ENCODE measurements around the gene TACR2.
A peak's percentile ranks its signal among the peaks of the same experiment; 100 is the strongest.
"Not testable (repeated sequence)": the region's sequence is repeated elsewhere in the genome, so short reads cannot be mapped to it uniquely, and the experiment has no call there.

TACR2 gene

GRCh38 chr10:69450395-69450794, 33.7 kb upstream of the TACR2 start:
- DNase-seq (ENCODE audit: low read depth): not testable (repeated sequence)

- DNase-seq (ENCODE audit: low read depth): peak; percentile 84
Measured at GRCh38 chr10:69449841-69450240, 33.1 kb upstream of the TACR2 start.

GRCh38 chr10:69446650-69447151, 30.0 kb upstream of the TACR2 start:
- DNase-seq (ENCODE audit: low read depth): peak; percentile 94

- no peak for DNase-seq (ENCODE audit: low read depth)
Measured at GRCh38 chr10:69446229-69446628, 29.5 kb upstream of the TACR2 start.

- peak; percentile 64 for DNase-seq (ENCODE audit: low read depth)
Measured at GRCh38 chr10:69445041-69445440, 28.3 kb upstream of the TACR2 start.

GRCh38 chr10:69443354-69443753, 26.6 kb upstream of the TACR2 start:
- no peak for DNase-seq (ENCODE audit: low read depth)

- DNase-seq (ENCODE audit: low read depth): peak; percentile 71
Measured at GRCh38 chr10:69439813-69440506, 23.2 kb upstream of the TACR2 start.

- peak; percentile 55 for DNase-seq (ENCODE audit: low read depth)
Measured at GRCh38 chr10:69439350-69439739, 22.6 kb upstream of the TACR2 start.

GRCh38 chr10:69438536-69439349, 22.0 kb upstream of the TACR2 start:
- peak; percentile 93 for DNase-seq (ENCODE audit: low read depth)

GRCh38 chr10:69437321-69438259, 20.9 kb upstream of the TACR2 start:
- DNase-seq (ENCODE audit: low read depth): peak; percentile 24

GRCh38 chr10:69435966-69436520, 19.3 kb upstream of the TACR2 start:
- no peak for DNase-seq (ENCODE audit: low read depth)

GRCh38 chr10:69434926-69435325, 18.2 kb upstream of the TACR2 start:
- no peak for DNase-seq (ENCODE audit: low read depth)

- DNase-seq (ENCODE audit: low read depth): no peak
Measured at GRCh38 chr10:69434169-69434568, 17.5 kb upstream of the TACR2 start.

GRCh38 chr10:69428165-69428564, 11.4 kb upstream of the TACR2 start:
- no peak for DNase-seq (ENCODE audit: low read depth)

- no peak for DNase-seq (ENCODE audit: low read depth)
Measured at GRCh38 chr10:69426376-69426727, 9.6 kb upstream of the TACR2 start.

GRCh38 chr10:69425511-69426298, 9.0 kb upstream of the TACR2 start:
- no peak for DNase-seq (ENCODE audit: low read depth)

- DNase-seq (ENCODE audit: low read depth): no peak
Measured at GRCh38 chr10:69425041-69425440, 8.3 kb upstream of the TACR2 start.

GRCh38 chr10:69422676-69423075, 6.0 kb upstream of the TACR2 start:
- DNase-seq (ENCODE audit: low read depth): no peak

GRCh38 chr10:69421611-69422308, 5.0 kb upstream of the TACR2 start:
- DNase-seq (ENCODE audit: low read depth): no peak

GRCh38 chr10:69419744-69420126, 3.0 kb upstream of the TACR2 start:
- no peak for DNase-seq (ENCODE audit: low read depth)

All from ELR (cell line).